HepG2 (cell line): ENCODE measurements around the gene PIN4. TPM values are rescaled to one million over a fixed set of nuclear protein-coding genes. Genes with fewer than 3 reads are reported as not detected.

ENCODE experiments used
- ATAC-seq: fragments of 200-7000 bp; cut with Tn5 transposase; 3 replicates; pipeline ENCODE4 v1.9.1; 2020; ENCODE audit warnings: mild to moderate bottlenecking, moderate library complexity
- BruUV-seq: library from RNA; stranded (reverse); fragments of 400-500 nt; replicated peaks from 2 replicates; lab custom pipeline; 2021; lab: Mats Ljungman, UMichigan
- CTCF ChIA-PET: fragments of 300-600 bp; formaldehyde crosslinking; extraction: SDS; loops from one replicate; lab custom pipeline; 2021; ENCODE audit warnings: low total read pairs, inconsistent platforms, low intra/inter-chr PET ratio; lab: Yijun Ruan, JAX
- POLR2A ChIA-PET: fragments of 350-600 bp; sonication (Branson Sonifier 250); formaldehyde crosslinking; loops from one replicate; lab custom pipeline; 2020; ENCODE audit warnings: antibody characterized with exemption, inconsistent platforms; lab: Yijun Ruan, JAX
- DNase-seq: peaks from one replicate; pipeline ENCODE4 v3.0.0-alpha.2; 2015; ENCODE audit warnings: low spot score
- FAIRE-seq: peaks from 3 replicates; lab custom pipeline; 2011; peaks lifted over from hg19 to GRCh38; lab: Jason Lieb, UNC
- H2AFZ ChIP-seq: one replicate; pipeline ENCODE4 v1.6.1; 2011; ENCODE audit warnings: low read length, inconsistent platforms
- H3K27ac ChIP-seq: fragments of 300-600 bp; 3 replicates; pipeline ENCODE4 v1.8.0; 2011; ENCODE audit warnings: mixed run types, mild to moderate bottlenecking, mixed read lengths, low read length, inconsistent platforms; ENCODE audit not compliant: insufficient read depth; ENCODE audit errors: extremely low read length
- H3K27me3 ChIP-seq, 2 experiments: fragments of 200-600 bp in 1 of 2; 2 replicates in 1 of 2; 3 replicates in 1 of 2; pipeline versions ENCODE4 v1.6.0 to v1.8.0; 2011; ENCODE audit warnings: low read length in 2 of 2, mild to moderate bottlenecking in 2 of 2, moderate library complexity in 2 of 2, inconsistent platforms in 1 of 2; ENCODE audit not compliant: insufficient read depth in 2 of 2, control insufficient read depth in 1 of 2
- H3K36me3 ChIP-seq, 2 experiments: fragments of 200-600 bp in 1 of 2; replicated peaks in 1 of 2; 2 replicates in 1 of 2; 3 replicates in 1 of 2; pipeline versions ENCODE4 v1.5.1 to v1.8.0; 2011; ENCODE audit warnings: low read length in 2 of 2, inconsistent platforms in 1 of 2; ENCODE audit not compliant: insufficient read depth in 2 of 2, control insufficient read depth in 1 of 2
- H3K4me1 ChIP-seq: 2 replicates; pipeline ENCODE4 v1.5.1; 2012; ENCODE audit warnings: low read length, inconsistent platforms; ENCODE audit not compliant: insufficient read depth
- H3K4me2 ChIP-seq: 2 replicates; pipeline ENCODE4 v1.6.0; 2011; ENCODE audit warnings: low read depth, low read length, inconsistent platforms
- H3K4me3 ChIP-seq, 3 experiments: fragments of 200-600 bp in 1 of 3; sonication (generic), shearing (Covaris generic) in 1 of 3; replicated peaks in 1 of 3; 2 replicates each; pipeline ENCODE4 v1.5.1; 2011 to 2016; ENCODE audit warnings: low read length in 3 of 3, inconsistent platforms in 2 of 3, low read depth in 2 of 3, mild to moderate bottlenecking in 2 of 3, control low read depth in 1 of 3, mixed read lengths in 1 of 3; ENCODE audit not compliant: insufficient read depth in 1 of 3
- H3K79me2 ChIP-seq: one replicate; pipeline ENCODE4 v1.6.1; 2011; ENCODE audit warnings: low read length, inconsistent platforms; ENCODE audit not compliant: insufficient read depth
- H3K9ac ChIP-seq: 2 replicates; pipeline ENCODE4 v1.6.0; 2011; ENCODE audit warnings: mild to moderate bottlenecking, low read depth, low read length, inconsistent platforms; ENCODE audit not compliant: insufficient read depth
- H3K9me3 ChIP-seq: 2 replicates; pipeline ENCODE4 v1.5.1; 2012; ENCODE audit warnings: mild to moderate bottlenecking, low read length
- H4K20me1 ChIP-seq: 2 replicates; pipeline ENCODE4 v1.6.0; 2011; ENCODE audit warnings: inconsistent platforms, mild to moderate bottlenecking, low read length, moderate library complexity; ENCODE audit not compliant: insufficient read depth
- AHR ChIP-seq: IDR thresholded peaks from 2 replicates; pipeline ENCODE4 v1.6.1; 2018; ENCODE audit warnings: missing genetic modification reagents, missing compliant biosample characterization
- KLF11 ChIP-seq: IDR thresholded peaks from 2 replicates; pipeline ENCODE4 v1.6.1; 2016; ENCODE audit warnings: missing compliant biosample characterization
- MED13 ChIP-seq: sonication (generic); formaldehyde crosslinking; IDR thresholded peaks from 2 replicates; pipeline ENCODE4 v1.5.0; 2020; ENCODE audit warnings: missing genetic modification reagents
- SOX6 ChIP-seq, 2 experiments: fragments of 450-650 bp in 1 of 2; sonication (generic) in 1 of 2; formaldehyde crosslinking in 1 of 2; IDR thresholded peaks; 2 replicates each; pipeline versions ENCODE4 v1.4.0 to v1.6.1; 2017 to 2020; ENCODE audit warnings: antibody characterized with exemption in 1 of 2, mild to moderate bottlenecking in 1 of 2, missing genetic modification reagents in 1 of 2
- ZEB1 ChIP-seq: IDR thresholded peaks from 2 replicates; pipeline ENCODE4 v1.6.1; 2012; ENCODE audit warnings: mild to moderate bottlenecking, low read depth, inconsistent platforms; ENCODE audit not compliant: insufficient replicate concordance
- ZFAT ChIP-seq: sonication (generic); formaldehyde crosslinking; conservative IDR thresholded peaks from 2 replicates; pipeline ENCODE4 v1.8.1; 2023; ENCODE audit warnings: missing genetic modification reagents, inconsistent platforms
- ZKSCAN8 ChIP-seq: IDR thresholded peaks from 2 replicates; pipeline ENCODE4 v1.6.1; 2016; ENCODE audit warnings: borderline replicate concordance, missing genetic modification reagents, missing compliant biosample characterization
- ZNF274 ChIP-seq: sonication (generic); formaldehyde crosslinking; IDR thresholded peaks from 2 replicates; pipeline ENCODE4 v1.5.1; 2020; ENCODE audit warnings: mild to moderate bottlenecking, missing genetic modification reagents
- ZNF337 ChIP-seq: sonication (generic); formaldehyde crosslinking; IDR thresholded peaks from 2 replicates; pipeline ENCODE4 v1.5.1; 2020; ENCODE audit warnings: missing genetic modification reagents, low read depth, mild to moderate bottlenecking, borderline replicate concordance
- ZNF598 ChIP-seq: sonication (generic); formaldehyde crosslinking; IDR thresholded peaks from 2 replicates; pipeline ENCODE4 v1.5.1; 2020; ENCODE audit warnings: mild to moderate bottlenecking, missing genetic modification reagents, borderline replicate concordance
- ZNF652 ChIP-seq: IDR thresholded peaks from 2 replicates; pipeline ENCODE4 v1.6.1; 2016; ENCODE audit warnings: low read depth, borderline replicate concordance
- ZNF761 ChIP-seq: sonication (generic); formaldehyde crosslinking; conservative IDR thresholded peaks from 2 replicates; pipeline ENCODE4 v1.4.0; 2020; ENCODE audit warnings: mild to moderate bottlenecking, missing genetic modification reagents
- WGBS: methylation state at CpG from one replicate; pipeline ENCODE4 v1.1.6; 2017; ENCODE audit warnings: low lambda C conversion rate; 5-methylcytosine and 5-hydroxymethylcytosine counted together
- in situ Hi-C: cut with HindIII; loops from 2 replicates; pipeline ENCODE4 v1.10.0; 2017; ENCODE audit warnings: low pct_unique_long_range_greater_than_20kb; ENCODE audit not compliant: extremely low pct_ligation_motif_present
- intact Hi-C: fragments of 100-400 bp; cut with micrococcal nuclease; formaldehyde crosslinking; loops from one replicate; pipeline ENCODE4 v1.10.0; 2022; ENCODE audit not compliant: unreplicated experiment
- polyA plus RNA-seq, 8 experiments: library from polyadenylated mRNA; depleted of rRNA in 3 of 8; stranded (reverse) in 7 of 8; unstranded in 1 of 8; fragments of >200 nt; fragmentation: Illumina TruSeq in 4 of 8; extraction: Trizol in 4 of 8; gene quantifications; 2 replicates each; pipeline versions ENCODE4 v1.2.1 to v1.2.3, GENCODE V29; 2011 to 2016; ENCODE audit warnings: low read depth in 4 of 8, missing spikeins in 1 of 8, mixed read lengths in 1 of 8; ENCODE audit not compliant: insufficient read depth in 1 of 8
- total RNA-seq, 5 experiments: library from RNA; depleted of rRNA; stranded (reverse); fragments of >200 nt; fragmentation: Illumina TruSeq; extraction: Trizol; gene quantifications; 2 replicates each; pipeline ENCODE4 v1.2.3, GENCODE V29; 2016; ENCODE audit warnings: low read depth in 1 of 5
- TF ChIP-seq, protein P1 (sequence below): sonication (generic); formaldehyde crosslinking; conservative IDR thresholded peaks from 2 replicates; pipeline ENCODE4 v1.4.0; 2020; ENCODE audit warnings: missing genetic modification reagents
- TF ChIP-seq, protein P2 (sequence below): sonication (generic); formaldehyde crosslinking; IDR thresholded peaks from 2 replicates; pipeline ENCODE4 v1.4.0; 2020; ENCODE audit warnings: mild to moderate bottlenecking, missing genetic modification reagents, borderline replicate concordance

The PIN4 gene
- total and polyA plus RNA-seq, 2 of the 13 experiments (the other 11 are each of a cell fraction or from before 2014, with no cell fraction given), result 12.6 to 29.5 TPM

DNA sequence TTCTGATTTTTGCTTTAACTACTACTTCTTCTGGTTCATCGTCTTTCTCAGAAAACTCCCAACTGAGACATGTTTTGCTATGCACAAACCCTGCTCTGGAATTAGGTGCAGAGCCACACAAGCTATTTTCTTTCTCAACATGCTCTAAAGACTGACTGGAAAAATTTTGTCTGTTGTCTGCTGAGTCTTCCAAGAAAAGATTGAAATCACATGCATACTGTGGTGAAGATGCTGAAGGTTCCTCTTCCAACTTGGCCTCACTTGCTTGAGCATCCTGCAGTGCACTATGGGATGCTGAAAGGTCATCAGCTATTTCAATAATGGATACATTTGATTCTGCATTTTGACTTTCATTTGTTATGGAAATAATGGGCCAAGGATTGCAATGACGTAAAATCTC, 24.1 kb downstream of the PIN4 start:
- Histone ChIP-seq H3K9me3 (no peaks in the 10 kb centered on the region), H4K20me1 (no peaks in the 10 kb centered on the region), H3K4me2 (no peak overlapping the region), H2AFZ (no peak overlapping the region), H3K27me3 (no peaks in the 10 kb centered on the region), H3K36me3 (peaks cover 1 to 30% of the 10 kb centered on the region in 2 experiments; a peak in 2 of 5 replicates), H3K4me3 (no peak overlapping the region), H3K27ac (no peak overlapping the region), H3K4me1 (no peaks in the 10 kb centered on the region), H3K79me2 (no peaks in the 10 kb centered on the region), H3K9ac (no peak overlapping the region)
- no peak for DNase-seq
- TF ChIP-seq MED13 (no peak), ZNF761 (CRISPR knock-in tag) (no peak), SOX6 (IDR thresholded peaks at IDR 0.05) (no peak), SOX6 (CRISPR knock-in tag; IDR thresholded peaks at IDR 0.05) (no peak), ZNF337 (CRISPR knock-in tag) (no peak), ZFAT (CRISPR knock-in tag) (no peak), ZNF598 (no peak), AHR (CRISPR knock-in tag) (no peak), KLF11 (no peak), ZEB1 (no peak), ZNF652 (CRISPR knock-in tag) (no peak), ZNF274 (CRISPR knock-in tag) (no peak), ZKSCAN8 (CRISPR knock-in tag) (no peak)
- TF ChIP-seq, protein P1, sequence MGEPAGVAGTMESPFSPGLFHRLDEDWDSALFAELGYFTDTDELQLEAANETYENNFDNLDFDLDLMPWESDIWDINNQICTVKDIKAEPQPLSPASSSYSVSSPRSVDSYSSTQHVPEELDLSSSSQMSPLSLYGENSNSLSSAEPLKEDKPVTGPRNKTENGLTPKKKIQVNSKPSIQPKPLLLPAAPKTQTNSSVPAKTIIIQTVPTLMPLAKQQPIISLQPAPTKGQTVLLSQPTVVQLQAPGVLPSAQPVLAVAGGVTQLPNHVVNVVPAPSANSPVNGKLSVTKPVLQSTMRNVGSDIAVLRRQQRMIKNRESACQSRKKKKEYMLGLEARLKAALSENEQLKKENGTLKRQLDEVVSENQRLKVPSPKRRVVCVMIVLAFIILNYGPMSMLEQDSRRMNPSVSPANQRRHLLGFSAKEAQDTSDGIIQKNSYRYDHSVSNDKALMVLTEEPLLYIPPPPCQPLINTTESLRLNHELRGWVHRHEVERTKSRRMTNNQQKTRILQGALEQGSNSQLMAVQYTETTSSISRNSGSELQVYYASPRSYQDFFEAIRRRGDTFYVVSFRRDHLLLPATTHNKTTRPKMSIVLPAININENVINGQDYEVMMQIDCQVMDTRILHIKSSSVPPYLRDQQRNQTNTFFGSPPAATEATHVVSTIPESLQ (CRISPR knock-in tag), result no peak
- TF ChIP-seq, protein P2, sequence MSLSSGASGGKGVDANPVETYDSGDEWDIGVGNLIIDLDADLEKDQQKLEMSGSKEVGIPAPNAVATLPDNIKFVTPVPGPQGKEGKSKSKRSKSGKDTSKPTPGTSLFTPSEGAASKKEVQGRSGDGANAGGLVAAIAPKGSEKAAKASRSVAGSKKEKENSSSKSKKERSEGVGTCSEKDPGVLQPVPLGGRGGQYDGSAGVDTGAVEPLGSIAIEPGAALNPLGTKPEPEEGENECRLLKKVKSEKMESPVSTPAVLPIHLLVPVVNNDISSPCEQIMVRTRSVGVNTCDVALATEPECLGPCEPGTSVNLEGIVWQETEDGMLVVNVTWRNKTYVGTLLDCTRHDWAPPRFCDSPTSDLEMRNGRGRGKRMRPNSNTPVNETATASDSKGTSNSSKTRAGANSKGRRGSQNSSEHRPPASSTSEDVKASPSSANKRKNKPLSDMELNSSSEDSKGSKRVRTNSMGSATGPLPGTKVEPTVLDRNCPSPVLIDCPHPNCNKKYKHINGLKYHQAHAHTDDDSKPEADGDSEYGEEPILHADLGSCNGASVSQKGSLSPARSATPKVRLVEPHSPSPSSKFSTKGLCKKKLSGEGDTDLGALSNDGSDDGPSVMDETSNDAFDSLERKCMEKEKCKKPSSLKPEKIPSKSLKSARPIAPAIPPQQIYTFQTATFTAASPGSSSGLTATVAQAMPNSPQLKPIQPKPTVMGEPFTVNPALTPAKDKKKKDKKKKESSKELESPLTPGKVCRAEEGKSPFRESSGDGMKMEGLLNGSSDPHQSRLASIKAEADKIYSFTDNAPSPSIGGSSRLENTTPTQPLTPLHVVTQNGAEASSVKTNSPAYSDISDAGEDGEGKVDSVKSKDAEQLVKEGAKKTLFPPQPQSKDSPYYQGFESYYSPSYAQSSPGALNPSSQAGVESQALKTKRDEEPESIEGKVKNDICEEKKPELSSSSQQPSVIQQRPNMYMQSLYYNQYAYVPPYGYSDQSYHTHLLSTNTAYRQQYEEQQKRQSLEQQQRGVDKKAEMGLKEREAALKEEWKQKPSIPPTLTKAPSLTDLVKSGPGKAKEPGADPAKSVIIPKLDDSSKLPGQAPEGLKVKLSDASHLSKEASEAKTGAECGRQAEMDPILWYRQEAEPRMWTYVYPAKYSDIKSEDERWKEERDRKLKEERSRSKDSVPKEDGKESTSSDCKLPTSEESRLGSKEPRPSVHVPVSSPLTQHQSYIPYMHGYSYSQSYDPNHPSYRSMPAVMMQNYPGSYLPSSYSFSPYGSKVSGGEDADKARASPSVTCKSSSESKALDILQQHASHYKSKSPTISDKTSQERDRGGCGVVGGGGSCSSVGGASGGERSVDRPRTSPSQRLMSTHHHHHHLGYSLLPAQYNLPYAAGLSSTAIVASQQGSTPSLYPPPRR (CRISPR knock-in tag), result no peak
- CTCF ChIA-PET, result no interaction called here
- ATAC-seq, result no peak
- in situ Hi-C loops (no loop called here), intact Hi-C loops (no loop called here)
- no peak for FAIRE-seq
- 100% methylated on average over 2 of the region's 2 CpGs for WGBS
- no TSS peak for BruUV-seq
- POLR2A ChIA-PET, result no interaction called here
